Measurements from ENCODE around the gene RNASE13. TPM values are rescaled to one million over a fixed set of nuclear protein-coding genes. Genes with fewer than 3 reads are reported as not detected.
A peak's percentile ranks its signal among the peaks of the same experiment; 100 is the strongest.
"Not testable (repeated sequence)": the region's sequence is repeated elsewhere in the genome, so short reads cannot be mapped to it uniquely, and the experiment has no call there.

Gene RNASE13
- total RNA-seq, 2 experiments from 2014 or later, result not detected

DNA sequence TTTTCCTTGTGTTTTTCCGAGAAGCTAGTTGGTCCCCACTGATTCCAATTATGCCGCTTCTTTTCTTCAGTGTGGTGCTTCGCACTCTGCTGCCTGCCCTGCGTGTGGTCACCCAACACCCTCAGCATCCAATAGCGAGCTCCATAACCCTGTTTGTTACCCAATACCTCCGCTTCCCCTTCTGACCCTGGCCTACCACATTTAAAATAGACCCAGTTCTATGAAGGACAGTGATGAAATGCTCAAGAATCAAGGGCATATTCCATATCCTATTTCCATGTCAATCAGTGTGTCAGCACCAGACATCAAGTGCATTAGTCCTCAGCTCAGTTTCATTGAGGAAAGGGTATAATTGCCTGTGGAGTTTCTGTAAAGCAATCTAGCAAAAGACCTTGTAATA is 19.3 kb downstream of the RNASE13 start:
- POLR2A ChIA-PET, result interaction anchor here (0.9 to 2.5 kb wide), 3 partner anchors 72 to 89 kb away, joined by 4 to 13 read pairs (median 5); no protein-coding TSS in a partner anchor
- H3K4me3 Mint-ChIP-seq, result no peak overlapping the region
- H3K4me1 Mint-ChIP-seq (ENCODE audit: low read depth), result no peaks in the 10 kb centered on the region
- DNase-seq, result no peak
- H3K9me3 Mint-ChIP-seq, result no peaks in the 10 kb centered on the region
- H3K27ac Mint-ChIP-seq, result no peak overlapping the region
- intact Hi-C loops (cut with micrococcal nuclease), result no loop called here
- peaks cover 2% of the 10 kb centered on the region for H3K27me3 Mint-ChIP-seq
- no peaks in the 10 kb centered on the region for H3K36me3 Mint-ChIP-seq
- CTCF ChIA-PET, result interaction anchor here (0.5 to 12.7 kb wide), 43 partner anchors 9 to 607 kb away, joined by 3 to 334 read pairs (median 7); partner anchors contain the start of genes ARHGEF40, NDRG2, RNASE13 and SLC39A2

DNA sequence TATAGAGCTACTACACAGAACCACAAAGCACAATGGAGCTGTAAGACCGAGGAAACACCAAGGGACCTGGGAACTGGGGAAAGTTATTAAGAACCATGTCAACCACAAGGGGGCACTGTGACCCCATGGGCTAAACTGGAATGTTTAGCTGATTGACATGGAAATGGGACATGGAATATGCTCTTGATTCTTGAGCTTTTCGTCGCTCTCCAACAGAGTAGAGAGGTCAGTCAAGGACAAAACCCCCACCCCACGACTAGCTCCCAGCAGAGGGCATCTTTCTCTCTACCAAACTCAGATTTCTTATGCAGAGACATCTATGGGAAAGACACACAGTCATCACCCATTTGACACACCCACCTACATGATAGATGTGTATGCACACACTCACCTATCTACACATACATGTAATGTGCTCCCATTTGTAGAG is 19.8 kb downstream of the RNASE13 start:
- peak; percentile 85 for DNase-seq
- H3K27ac Mint-ChIP-seq, result no peak overlapping the region
- no peaks in the 10 kb centered on the region for H3K9me3 Mint-ChIP-seq
- no peaks in the 10 kb centered on the region for H3K4me1 Mint-ChIP-seq (ENCODE audit: low read depth)
- intact Hi-C loops (cut with micrococcal nuclease), result loop anchor here (1.0 kb wide), 4 partner anchors 26 to 122 kb away; no protein-coding TSS in a partner anchor
- H3K4me3 Mint-ChIP-seq, result no peak overlapping the region
- no peaks in the 10 kb centered on the region for H3K36me3 Mint-ChIP-seq
- ChIA-PET CTCF (interaction anchor here (0.5 to 12.7 kb wide), 45 partner anchors 9 to 606 kb away, joined by 3 to 334 read pairs (median 7); partner anchors contain the start of genes ARHGEF40, NDRG2, RNASE13 and SLC39A2), POLR2A (interaction anchor here (0.6 to 2.5 kb wide), 4 partner anchors 73 to 172 kb away, joined by 4 to 13 read pairs (median 5); no protein-coding TSS in a partner anchor)
- peaks cover 2% of the 10 kb centered on the region for H3K27me3 Mint-ChIP-seq

DNA sequence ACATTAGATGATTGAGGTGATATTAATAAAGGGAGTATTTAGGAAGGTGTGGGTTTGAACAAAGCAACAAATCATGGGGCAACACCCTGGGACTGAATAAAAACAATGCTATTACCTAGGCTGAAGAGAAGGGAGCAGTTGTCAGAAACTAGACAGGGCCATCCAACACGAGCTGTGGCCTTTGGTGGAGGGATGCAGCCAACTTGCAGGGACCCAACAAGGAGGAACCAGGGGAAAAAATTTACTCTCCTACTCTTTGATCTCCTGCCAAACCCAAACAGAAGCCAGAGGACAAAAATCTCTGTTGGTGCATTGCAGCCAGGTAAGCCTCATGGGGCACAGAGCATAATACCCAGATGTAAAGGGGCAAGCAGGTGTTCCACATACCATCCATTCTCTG is 23.5 kb downstream of the RNASE13 start:
- POLR2A ChIA-PET, result interaction anchor here (1.0 kb wide), 1 partner anchor 15 kb away, joined by 3 read pairs; no protein-coding TSS in a partner anchor
- DNase-seq, result no peak
- Mint-ChIP-seq H3K4me3 (no peak overlapping the region), H3K4me1 (ENCODE audit: low read depth) (no peaks in the 10 kb centered on the region), H3K9me3 (no peaks in the 10 kb centered on the region), H3K27ac (no peak overlapping the region), H3K36me3 (no peaks in the 10 kb centered on the region), H3K27me3 (peaks cover 2% of the 10 kb centered on the region)
- intact Hi-C loops (cut with micrococcal nuclease), result no loop called here
- CTCF ChIA-PET, result interaction anchor here (2.2 to 12.7 kb wide), 5 partner anchors 29 to 94 kb away, joined by 6 to 334 read pairs (median 146); partner anchors contain the start of genes TMEM253 and ZNF219

DNA sequence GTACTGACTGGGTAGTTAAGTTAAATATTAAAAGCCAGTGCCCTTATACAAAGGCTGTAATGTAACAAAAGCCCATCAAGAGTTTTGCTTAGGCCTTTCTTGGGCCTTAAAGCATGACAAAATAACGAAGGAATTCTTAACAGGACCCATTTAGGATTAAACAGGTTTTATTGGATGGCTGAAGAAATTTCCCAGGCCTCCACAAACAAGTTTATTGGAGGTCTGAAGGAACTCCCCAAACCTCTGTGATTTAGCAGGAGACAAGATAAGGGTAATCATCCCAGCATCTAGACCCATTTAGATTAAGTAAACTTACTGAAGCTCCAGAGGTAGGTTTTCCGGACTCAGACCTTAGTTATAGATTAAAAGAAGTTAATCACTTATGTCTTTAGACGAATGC is 24.9 kb downstream of the RNASE13 start:
- H3K36me3 Mint-ChIP-seq; POLR2A ChIA-PET; intact Hi-C loops (cut with micrococcal nuclease); H3K9me3 Mint-ChIP-seq; DNase-seq; H3K4me3 Mint-ChIP-seq; H3K27me3 Mint-ChIP-seq; H3K27ac Mint-ChIP-seq; H3K4me1 Mint-ChIP-seq (ENCODE audit: low read depth): not testable (repeated sequence)
- CTCF ChIA-PET, result interaction anchor here (0.7 to 12.7 kb wide), 3 partner anchors 77 to 95 kb away, joined by 4 to 278 read pairs (median 146); partner anchors contain the start of gene ZNF219

DNA sequence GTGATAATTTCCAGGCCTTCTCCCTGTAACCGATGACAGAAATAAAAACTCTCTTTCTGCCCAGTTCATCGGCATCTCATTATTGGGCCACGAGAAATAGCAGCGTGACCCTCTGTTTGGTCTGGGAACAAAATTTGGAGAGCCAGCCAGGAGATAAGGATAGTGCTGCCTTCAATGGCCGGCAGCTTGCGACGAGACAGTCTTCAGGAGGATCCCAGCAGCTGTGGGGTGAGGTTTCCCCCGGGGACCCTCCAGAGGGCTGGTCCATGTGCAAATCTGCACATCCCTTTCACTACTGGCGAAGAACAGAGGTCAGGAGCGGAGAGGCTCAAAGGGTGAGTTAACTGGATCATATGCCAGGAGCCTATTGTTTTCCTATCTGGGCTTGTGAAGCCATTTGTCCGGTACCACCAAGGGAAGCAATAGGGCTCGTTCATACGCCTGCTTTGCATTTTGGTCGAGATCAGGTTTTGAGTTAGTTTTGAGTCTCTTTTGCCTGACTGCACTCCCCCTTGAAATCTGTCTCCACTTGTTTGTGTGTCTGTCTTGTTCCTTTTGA is 30.7 kb downstream of the RNASE13 start:
- Mint-ChIP-seq H3K36me3 (no peaks in the 10 kb centered on the region), H3K27ac (no peak overlapping the region), H3K4me1 (ENCODE audit: low read depth) (no peaks in the 10 kb centered on the region), H3K9me3 (no peaks in the 10 kb centered on the region), H3K27me3 (no peaks in the 10 kb centered on the region), H3K4me3 (no peak overlapping the region)
- DNase-seq, result no peak
- ChIA-PET POLR2A (no interaction called here), CTCF (interaction anchor here (1.3 to 3.7 kb wide), 4 partner anchors 11 to 102 kb away, joined by 3 to 50 read pairs (median 5); no protein-coding TSS in a partner anchor)
- intact Hi-C loops (cut with micrococcal nuclease), result no loop called here

DNA sequence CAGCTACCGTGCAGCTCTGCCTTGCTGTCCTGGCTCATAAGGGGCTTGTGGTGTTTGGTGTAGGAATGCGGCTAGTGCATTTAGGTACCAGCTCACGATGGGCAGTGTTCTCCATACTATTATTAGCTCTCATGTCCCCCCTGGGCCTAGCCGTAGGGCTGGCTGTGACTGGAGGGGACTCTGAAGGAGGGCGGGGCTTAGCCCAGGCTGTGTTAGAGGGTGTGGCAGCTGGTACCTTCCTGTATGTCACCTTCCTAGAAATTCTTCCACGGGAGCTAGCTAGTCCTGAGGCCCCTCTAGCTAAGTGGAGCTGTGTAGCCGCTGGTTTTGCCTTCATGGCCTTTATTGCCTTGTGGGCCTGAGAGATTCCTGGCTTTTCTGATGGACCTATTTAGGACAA is 33.4 kb downstream of the RNASE13 start:
- DNase-seq, result no peak
- peaks cover 2% of the 10 kb centered on the region for H3K4me1 Mint-ChIP-seq (ENCODE audit: low read depth)

DNA sequence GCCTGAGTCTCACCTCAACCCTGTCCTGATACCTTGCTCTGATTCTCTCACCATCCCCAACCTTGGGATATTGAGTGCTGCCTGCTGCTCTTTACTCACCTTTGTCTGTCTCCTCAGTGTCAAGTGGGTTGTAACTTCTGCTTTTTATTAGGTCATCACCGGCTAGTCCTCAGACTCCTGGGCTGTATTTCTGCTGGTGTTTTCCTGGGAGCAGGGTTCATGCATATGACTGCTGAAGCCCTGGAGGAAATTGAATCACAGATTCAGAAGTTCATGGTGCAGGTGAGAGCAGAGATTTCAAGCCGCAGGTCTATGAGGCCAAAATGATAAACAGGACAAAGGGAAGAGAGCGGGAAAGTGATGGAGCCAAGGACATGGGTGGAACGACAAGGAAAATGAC is 35.0 kb downstream of the RNASE13 start:
- Mint-ChIP-seq H3K9me3 (no peaks in the 10 kb centered on the region), H3K27ac (no peak overlapping the region), H3K27me3 (no peaks in the 10 kb centered on the region), H3K4me1 (ENCODE audit: low read depth) (peaks cover 6% of the 10 kb centered on the region), H3K4me3 (no peak overlapping the region), H3K36me3 (peaks cover 23% of the 10 kb centered on the region)
- ChIA-PET CTCF (interaction anchor here (0.6 to 9.0 kb wide), 5 partner anchors 15 to 93 kb away, joined by 3 to 70 read pairs (median 5); partner anchors contain the start of gene RNASE8), POLR2A (no interaction called here)
- no peak for DNase-seq
- intact Hi-C loops (cut with micrococcal nuclease), result no loop called here

More for the DNA sequence above, 33.4 kb downstream of the RNASE13 start:
- CTCF ChIA-PET, result interaction anchor here (1.2 to 9.0 kb wide), 3 partner anchors 13 to 102 kb away, joined by 3 to 70 read pairs (median 22); no protein-coding TSS in a partner anchor
- Mint-ChIP-seq H3K4me3 (no peak overlapping the region), H3K9me3 (no peaks in the 10 kb centered on the region), H3K36me3 (peaks cover 7% of the 10 kb centered on the region), H3K27ac (no peak overlapping the region), H3K27me3 (no peaks in the 10 kb centered on the region)
- POLR2A ChIA-PET, result no interaction called here
- intact Hi-C loops (cut with micrococcal nuclease), result no loop called here

DNA sequence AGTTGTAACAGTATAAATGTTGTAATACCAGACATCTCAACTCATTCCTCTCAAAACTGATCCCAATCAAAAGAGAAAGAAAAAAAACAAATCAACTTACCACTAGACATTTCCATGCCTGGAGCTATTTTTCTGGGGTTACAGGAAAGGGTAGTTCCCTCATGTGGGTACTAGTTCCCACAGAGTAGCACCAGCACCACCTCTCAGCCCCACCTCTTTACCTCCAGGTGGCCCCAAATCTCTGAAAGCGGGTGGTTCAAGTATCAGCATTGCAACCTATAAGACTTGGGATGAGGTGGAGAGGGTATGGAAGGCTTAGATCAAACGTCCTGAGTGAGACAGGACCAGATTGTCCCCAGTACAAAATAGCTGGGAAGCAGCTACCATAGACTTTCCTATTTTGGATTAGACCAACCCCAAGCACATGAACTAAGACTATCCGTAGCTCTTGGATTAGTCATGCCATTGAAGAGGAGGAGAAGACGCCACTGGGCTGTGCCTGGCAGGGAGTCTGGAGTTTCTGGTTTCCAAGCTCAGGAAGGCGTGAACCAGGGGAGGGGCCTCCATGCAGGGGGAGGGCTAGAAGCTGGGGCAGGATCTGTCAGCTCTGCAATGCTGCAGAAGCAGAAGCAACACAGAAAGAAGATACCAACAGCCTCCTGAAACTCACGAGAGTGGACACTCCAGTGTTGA is 35.8 kb downstream of the RNASE13 start, which contains the start of gene SLC39A2:
Gene SLC39A2 (plus strand): TSS at position 620 of the 693 bp plus-strand sequence. CDS start 154 bp downstream, outside the sequence.
- no peak within 1 kb of the TSS for H3K27ac Mint-ChIP-seq
- no peaks in the 10 kb centered on the region for H3K9me3 Mint-ChIP-seq
- ChIA-PET CTCF (interaction anchor here (1.0 to 9.0 kb wide), 5 partner anchors 16 to 93 kb away, joined by 3 to 70 read pairs (median 5); partner anchors contain the start of gene RNASE8), POLR2A (no interaction called here)
- H3K4me3 Mint-ChIP-seq, result no peak within 1 kb of the TSS
- H3K27me3 Mint-ChIP-seq, result no peaks in the 10 kb centered on the region
- peaks cover 28% of the 10 kb centered on the region for H3K36me3 Mint-ChIP-seq
- intact Hi-C loops (cut with micrococcal nuclease), result no loop called here
- no peak for DNase-seq
- H3K4me1 Mint-ChIP-seq (ENCODE audit: low read depth), result peaks cover 7% of the 10 kb centered on the region

DNA sequence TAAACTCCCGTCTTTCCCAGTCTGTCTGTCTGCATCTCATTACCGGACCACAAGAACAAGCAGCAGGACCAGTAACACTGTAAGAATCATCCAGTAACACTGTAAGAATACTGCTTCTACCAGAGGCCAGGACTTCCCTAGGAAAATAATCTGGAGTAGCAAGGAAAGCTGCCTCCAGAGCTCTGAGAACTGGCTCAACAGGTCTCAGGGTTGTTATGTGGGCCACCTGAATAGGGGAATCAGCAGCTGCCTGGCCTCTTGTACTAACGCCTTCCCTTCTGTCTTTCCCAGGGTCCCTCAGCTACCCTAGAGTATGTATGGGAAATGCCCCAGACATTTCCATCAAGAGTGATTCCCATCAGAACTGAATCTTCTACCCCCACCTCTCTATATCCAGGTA is 36.5 kb downstream of the RNASE13 start:
- DNase-seq, result no peak
- Mint-ChIP-seq H3K4me3 (no peak overlapping the region), H3K27ac (no peak overlapping the region), H3K36me3 (peaks cover 31% of the 10 kb centered on the region), H3K4me1 (ENCODE audit: low read depth) (peaks cover 9% of the 10 kb centered on the region), H3K27me3 (no peaks in the 10 kb centered on the region), H3K9me3 (no peaks in the 10 kb centered on the region)
- intact Hi-C loops (cut with micrococcal nuclease), result no loop called here
- CTCF ChIA-PET, result interaction anchor here (0.7 to 9.0 kb wide), 4 partner anchors 16 to 37 kb away, joined by 3 to 70 read pairs (median 12); no protein-coding TSS in a partner anchor
- POLR2A ChIA-PET, result no interaction called here

DNA sequence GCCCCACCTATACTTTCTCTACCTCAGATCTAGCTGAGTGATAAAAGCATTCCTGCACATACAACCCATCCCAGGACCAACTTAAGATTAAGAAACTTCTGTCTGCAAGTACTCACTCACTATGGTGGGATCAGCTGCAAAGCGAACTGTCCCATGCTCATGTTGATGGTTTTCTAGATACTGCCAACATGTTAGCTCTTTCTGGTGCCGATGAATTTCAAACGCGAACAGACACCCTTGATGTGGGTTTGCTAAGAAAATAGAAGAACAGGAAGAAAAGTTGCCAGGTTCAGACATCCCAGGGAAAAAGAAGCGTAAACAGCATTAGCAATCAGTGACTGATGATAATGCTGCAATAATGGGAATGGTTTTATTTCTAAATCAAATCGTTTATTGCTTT is 37.0 kb downstream of the RNASE13 start:
- Mint-ChIP-seq H3K27me3 (no peaks in the 10 kb centered on the region), H3K4me3 (no peak overlapping the region), H3K4me1 (ENCODE audit: low read depth) (peaks cover 10% of the 10 kb centered on the region), H3K36me3 (peaks cover 33% of the 10 kb centered on the region), H3K27ac (no peak overlapping the region), H3K9me3 (no peaks in the 10 kb centered on the region)
- intact Hi-C loops (cut with micrococcal nuclease), result no loop called here
- DNase-seq, result no peak
- ChIA-PET POLR2A (interaction anchor here (0.6 kb wide), 1 partner anchor 62 kb away, joined by 3 read pairs; no protein-coding TSS in a partner anchor), CTCF (interaction anchor here (0.7 to 9.0 kb wide), 7 partner anchors 8 to 95 kb away, joined by 3 to 70 read pairs (median 3); no protein-coding TSS in a partner anchor)

DNA sequence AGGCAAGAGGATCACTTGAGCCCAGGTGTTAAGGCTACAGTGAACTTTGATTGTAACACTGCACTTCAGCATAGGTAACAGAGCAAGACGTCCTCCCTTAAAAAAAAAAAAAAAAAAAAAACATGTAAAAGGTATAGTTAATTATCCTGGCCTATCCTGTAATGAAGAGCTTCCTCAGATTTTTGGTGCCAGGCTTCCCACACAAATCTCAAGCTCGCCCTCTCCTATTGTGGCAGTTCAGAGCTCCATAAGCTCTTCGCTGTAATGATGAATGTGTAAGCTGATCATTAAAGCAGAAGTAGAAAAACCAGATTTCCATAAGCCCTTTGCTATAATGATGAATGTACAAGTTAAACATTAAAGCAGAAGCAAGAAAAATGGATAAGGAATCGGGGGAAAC is 37.5 kb downstream of the RNASE13 start:
- CTCF ChIA-PET, result interaction anchor here (0.7 to 9.0 kb wide), 7 partner anchors 9 to 95 kb away, joined by 3 to 70 read pairs (median 3); no protein-coding TSS in a partner anchor
- Mint-ChIP-seq H3K4me3 (no peak overlapping the region), H3K27me3 (no peaks in the 10 kb centered on the region), H3K4me1 (ENCODE audit: low read depth) (peaks cover 13% of the 10 kb centered on the region), H3K9me3 (no peaks in the 10 kb centered on the region), H3K27ac (no peak overlapping the region), H3K36me3 (peaks cover 35% of the 10 kb centered on the region)
- POLR2A ChIA-PET, result interaction anchor here (0.6 kb wide), 1 partner anchor 61 kb away, joined by 3 read pairs; no protein-coding TSS in a partner anchor
- intact Hi-C loops (cut with micrococcal nuclease), result no loop called here
- no peak for DNase-seq
